Left lung (tissue), 10 donors: Measurements from ENCODE around the gene MMS19. TPM values are rescaled to one million over a fixed set of nuclear protein-coding genes. Genes with fewer than 3 reads are reported as not detected.
A peak's percentile ranks its signal among the peaks of the same experiment; 100 is the strongest.
"Not testable (repeated sequence)": the region's sequence is repeated elsewhere in the genome, so short reads cannot be mapped to it uniquely, and the experiment has no call there.

ENCODE experiments used
- ATAC-seq: fragments of 200-7000 bp; cut with Tn5 transposase; one replicate; pipeline ENCODE4 v1.9.1; 2020; ENCODE audit warnings: moderate library complexity
- DNase-seq, 4 donors: peaks; one replicate each; pipeline ENCODE4 v3.0.0-alpha.2; 2013 to 2020
- H3K27ac ChIP-seq, 2 donors: fragments of 200-600 bp; sonication (generic) in 1 of 2; one replicate each; pipeline versions ENCODE4 v1.5.0 to v1.8.0; 2020 to 2021
- H3K27me3 ChIP-seq, 2 donors: fragments of 200-600 bp; sonication (generic) in 1 of 2; one replicate each; pipeline versions ENCODE4 v1.5.0 to v1.8.0; 2020 to 2021
- H3K36me3 ChIP-seq, 2 donors: fragments of 200-600 bp; sonication (generic) in 1 of 2; one replicate each; pipeline versions ENCODE4 v1.5.0 to v1.8.0; 2020 to 2021
- H3K4me1 ChIP-seq, 2 donors: fragments of 200-600 bp; one replicate each; pipeline ENCODE4 v1.8.0; 2021
- H3K4me3 ChIP-seq, 2 donors: fragments of 200-600 bp; sonication (generic) in 1 of 2; one replicate each; pipeline versions ENCODE4 v1.5.0 to v1.8.0; 2020 to 2021; ENCODE audit warnings: mild to moderate bottlenecking in 1 of 2
- H3K9me3 ChIP-seq, 2 donors: fragments of 200-600 bp; sonication (generic) in 1 of 2; one replicate each; pipeline versions ENCODE4 v1.5.0 to v1.8.0; 2020 to 2021
- intact Hi-C, 2 donors: fragments of 100-400 bp; cut with DNase I; formaldehyde crosslinking; loops; one replicate each; pipeline versions ENCODE4 v1.11.2 to v1.14.2; 2022
- polyA plus RNA-seq, 6 donors: library from polyadenylated mRNA; unstranded; fragments of 120-200 nt; gene quantifications; one replicate each; pipeline ENCODE4 v1.2.1, GENCODE V29; 2013; ENCODE audit not compliant: insufficient read length in 6 of 6
- total RNA-seq, 2 donors: library from RNA; stranded (reverse); fragmentation: NEBNext Ultra II Directional; extraction: Animal tissue kit (Norgen Biotek cat#: 25700); gene quantifications; one replicate each; pipeline ENCODE4 v1.2.1, GENCODE V29; 2021
- TF ChIP-seq, protein P1 (sequence below), 2 donors: fragments of 200-600 bp; sonication (generic) in 1 of 2; IDR thresholded peaks; one replicate each; pipeline versions ENCODE4 v1.5.0 to v1.8.0; 2021; ENCODE audit warnings: antibody characterized with exemption in 2 of 2
- donor health status: DM: no; HTN: yes; CAD: no.
- donor health status: DM: no; HTN: no; CAD: no.

The MMS19 gene
- total and polyA plus RNA-seq, 8 donors: 60.1 to 113 (median 97.4) TPM

DNA sequence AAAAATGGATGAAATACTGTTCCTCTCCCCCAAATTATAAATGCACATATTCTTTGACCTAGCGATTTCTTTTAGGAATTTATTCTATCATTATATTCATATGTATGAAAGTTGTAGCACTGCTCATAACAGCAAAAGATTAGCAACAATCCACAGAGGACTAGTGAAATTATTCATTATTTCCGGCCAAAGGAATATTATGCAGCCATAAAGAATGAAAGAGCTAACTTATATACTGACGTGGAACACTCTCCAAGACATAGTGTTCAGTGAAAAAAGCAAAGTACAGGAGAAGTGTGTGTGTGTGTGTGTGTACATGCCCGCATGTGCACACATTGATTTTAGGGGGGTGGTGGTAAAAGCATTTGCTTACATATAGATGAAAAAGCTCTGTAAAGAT is 23.3 kb downstream of the MMS19 start:
- ATAC-seq (no peak), DNase-seq (no peak)
- intact Hi-C loops: no loop called here
- TF ChIP-seq, protein P1, sequence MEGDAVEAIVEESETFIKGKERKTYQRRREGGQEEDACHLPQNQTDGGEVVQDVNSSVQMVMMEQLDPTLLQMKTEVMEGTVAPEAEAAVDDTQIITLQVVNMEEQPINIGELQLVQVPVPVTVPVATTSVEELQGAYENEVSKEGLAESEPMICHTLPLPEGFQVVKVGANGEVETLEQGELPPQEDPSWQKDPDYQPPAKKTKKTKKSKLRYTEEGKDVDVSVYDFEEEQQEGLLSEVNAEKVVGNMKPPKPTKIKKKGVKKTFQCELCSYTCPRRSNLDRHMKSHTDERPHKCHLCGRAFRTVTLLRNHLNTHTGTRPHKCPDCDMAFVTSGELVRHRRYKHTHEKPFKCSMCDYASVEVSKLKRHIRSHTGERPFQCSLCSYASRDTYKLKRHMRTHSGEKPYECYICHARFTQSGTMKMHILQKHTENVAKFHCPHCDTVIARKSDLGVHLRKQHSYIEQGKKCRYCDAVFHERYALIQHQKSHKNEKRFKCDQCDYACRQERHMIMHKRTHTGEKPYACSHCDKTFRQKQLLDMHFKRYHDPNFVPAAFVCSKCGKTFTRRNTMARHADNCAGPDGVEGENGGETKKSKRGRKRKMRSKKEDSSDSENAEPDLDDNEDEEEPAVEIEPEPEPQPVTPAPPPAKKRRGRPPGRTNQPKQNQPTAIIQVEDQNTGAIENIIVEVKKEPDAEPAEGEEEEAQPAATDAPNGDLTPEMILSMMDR (IDR thresholded peaks at IDR 0.05): no peak
- Histone ChIP-seq H3K4me3 (no peak overlapping the region), H3K9me3 (no peaks in the 10 kb centered on the region), H3K27ac (no peak overlapping the region), H3K27me3 (no peaks in the 10 kb centered on the region), H3K4me1 (peaks cover 2 to 15% of the 10 kb centered on the region in 2 donors), H3K36me3 (peaks cover 0 to 97% of the 10 kb centered on the region in 2 donors)

DNA sequence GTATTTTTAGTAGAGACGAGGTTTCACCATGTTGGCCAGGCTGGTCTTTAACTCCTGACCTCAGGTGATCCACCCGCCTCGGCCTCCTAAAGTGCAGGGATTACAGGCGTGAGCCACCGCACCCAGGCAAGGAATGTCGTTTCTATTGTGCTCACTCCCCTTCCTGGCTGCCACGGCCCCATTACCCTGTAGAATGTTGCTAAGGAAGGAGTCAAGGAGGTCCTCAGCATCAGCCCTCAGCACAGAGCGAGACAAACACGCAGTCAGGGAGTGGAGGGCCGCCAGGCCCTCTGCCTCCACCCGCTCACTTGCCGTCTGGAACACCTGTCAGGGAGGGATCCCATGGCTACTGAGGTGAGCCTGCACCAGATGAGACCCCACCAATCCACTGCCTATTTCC is 29.4 kb downstream of the MMS19 start:
- DNase-seq (peak in 1 of 4 donors; percentile 56), ATAC-seq (peak; percentile 81)
- Histone ChIP-seq H3K4me1 (peaks cover 0 to 11% of the 10 kb centered on the region in 2 donors), H3K36me3 (peaks cover 0 to 97% of the 10 kb centered on the region in 2 donors), H3K27ac (peak overlapping the region in 1 of 2 donors; percentile 44)
- intact Hi-C loops, H3K4me3 ChIP-seq, H3K9me3 ChIP-seq, H3K27me3 ChIP-seq: not testable (repeated sequence)

DNA sequence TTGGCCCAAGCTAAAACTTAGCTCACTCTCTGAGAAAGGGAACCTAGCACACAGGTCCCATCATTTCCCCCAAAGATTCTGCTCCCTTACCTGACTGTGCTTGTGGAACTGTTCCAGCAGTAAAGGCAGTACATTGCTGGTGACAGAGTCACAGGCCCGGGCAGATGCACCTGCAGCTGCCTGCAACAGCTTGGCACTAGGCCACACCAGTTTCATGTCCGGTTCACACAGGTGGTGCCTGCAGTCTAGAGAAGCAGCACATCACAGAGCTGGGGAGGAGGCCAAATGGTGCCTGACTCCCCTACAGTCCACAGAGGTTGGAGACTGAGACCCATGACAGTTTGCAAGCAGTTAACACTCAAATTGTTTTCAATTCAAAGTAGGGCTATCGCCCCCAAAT is 30.1 kb downstream of the MMS19 start:
- Histone ChIP-seq H3K4me3 (no peak overlapping the region), H3K9me3 (no peaks in the 10 kb centered on the region), H3K27ac (no peak overlapping the region), H3K4me1 (peaks cover 0 to 16% of the 10 kb centered on the region in 2 donors), H3K36me3 (peaks cover 0 to 97% of the 10 kb centered on the region in 2 donors), H3K27me3 (no peaks in the 10 kb centered on the region)
- DNase-seq (no peak), ATAC-seq (no peak)
- TF ChIP-seq, protein P1 (IDR thresholded peaks at IDR 0.05): no peak
- intact Hi-C loops: no loop called here

DNA sequence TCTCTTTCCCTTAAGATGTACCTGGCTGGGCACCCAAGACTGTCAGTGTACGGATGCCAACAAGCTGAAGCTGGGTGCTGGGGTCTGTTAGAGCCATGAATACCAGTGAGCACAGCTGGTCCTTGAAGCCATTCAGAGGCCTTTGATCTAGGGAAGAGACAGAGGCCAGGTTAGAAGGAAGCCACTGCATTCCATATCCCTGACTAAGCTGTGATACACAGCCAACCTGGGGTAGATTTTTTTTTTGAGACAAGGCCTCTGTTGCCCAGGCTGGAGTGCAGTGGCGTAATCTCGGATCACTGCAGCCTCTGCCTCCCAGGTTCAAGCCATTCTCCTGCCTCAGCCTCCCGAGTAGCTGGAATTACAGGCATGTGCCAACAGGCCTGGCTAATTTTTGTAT is 31.5 kb downstream of the MMS19 start:
- Histone ChIP-seq H3K27ac (no peak overlapping the region), H3K9me3 (no peaks in the 10 kb centered on the region), H3K36me3 (peaks cover 6 to 97% of the 10 kb centered on the region in 2 donors), H3K4me3 (no peak overlapping the region), H3K4me1 (peaks cover 0 to 16% of the 10 kb centered on the region in 2 donors), H3K27me3 (no peaks in the 10 kb centered on the region)
- TF ChIP-seq, protein P1 (IDR thresholded peaks at IDR 0.05): no peak
- no peak for ATAC-seq
- intact Hi-C loops: no loop called here
- no peak for DNase-seq

DNA sequence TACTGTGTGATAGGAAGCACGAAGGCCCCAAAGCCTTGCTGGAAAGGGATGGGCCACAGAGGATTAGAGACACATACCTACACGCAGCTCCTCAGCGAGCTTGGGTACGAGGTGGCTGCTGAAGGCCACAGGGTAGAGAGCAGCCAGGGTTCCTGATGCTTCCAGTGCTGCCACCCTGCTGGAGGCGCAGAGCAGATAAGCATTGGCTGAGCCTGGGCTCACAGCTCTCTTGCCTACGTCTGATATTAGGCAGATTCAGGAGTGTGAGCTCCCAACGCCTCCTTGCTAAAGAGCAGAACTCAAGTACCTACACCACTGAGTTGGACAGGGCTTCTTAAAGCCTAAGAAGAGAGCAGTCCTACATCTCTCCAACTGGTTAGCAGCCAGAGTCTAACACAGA is 32.2 kb downstream of the MMS19 start:
- Histone ChIP-seq H3K27me3 (no peaks in the 10 kb centered on the region), H3K27ac (no peak overlapping the region)
- intact Hi-C loops: no loop called here

More for the DNA sequence above, 32.2 kb downstream of the MMS19 start:
- no peak for DNase-seq
- H3K4me1 ChIP-seq: peaks cover 0 to 16% of the 10 kb centered on the region in 2 donors
- H3K36me3 ChIP-seq: peaks cover 6 to 99% of the 10 kb centered on the region in 2 donors
- H3K9me3 ChIP-seq: no peaks in the 10 kb centered on the region
- TF ChIP-seq, protein P1 (IDR thresholded peaks at IDR 0.05): no peak
- ATAC-seq: no peak
- no peak overlapping the region for H3K4me3 ChIP-seq
